Measurements from ENCODE around the gene GRIA4. TPM values are rescaled to one million over a fixed set of nuclear protein-coding genes. Genes with fewer than 3 reads are reported as not detected.

The GRIA4 gene
- total and polyA plus RNA-seq, 2 of the 13 experiments (the other 11 are each of a cell fraction or from before 2014, with no cell fraction given), result not detected

DNA sequence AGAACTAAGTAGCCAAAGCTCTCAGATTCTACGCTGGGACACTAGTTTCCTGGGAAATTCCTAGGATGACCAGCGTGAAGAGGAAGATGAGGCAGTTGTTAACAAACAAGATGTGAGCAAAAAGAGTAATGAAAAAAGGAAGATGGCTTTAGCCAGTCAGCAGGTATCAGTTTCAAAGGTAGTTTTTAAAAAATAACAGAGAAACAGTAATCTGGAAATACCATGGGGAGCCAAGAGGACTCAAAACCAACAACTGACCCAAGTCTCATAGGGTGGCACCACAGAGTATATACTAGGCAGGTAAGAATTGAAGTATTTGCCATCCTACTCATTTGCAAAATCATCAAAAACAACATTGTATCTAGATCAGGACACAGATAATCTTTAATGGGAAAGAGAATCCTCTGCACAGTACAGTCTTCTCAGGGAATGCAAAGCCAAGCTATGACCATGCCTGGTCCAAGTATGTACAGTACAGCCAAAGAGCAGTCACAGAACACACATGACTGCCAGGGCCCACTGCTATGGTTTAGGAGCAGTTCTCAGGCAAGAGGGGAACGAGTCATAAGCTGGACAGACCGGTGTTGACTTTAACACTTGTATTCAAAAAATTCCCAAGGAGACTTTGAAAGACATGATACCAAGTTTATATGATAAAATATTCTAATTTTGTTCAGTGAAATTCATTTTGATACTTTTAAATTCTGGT lies 391.6 kb downstream of the GRIA4 start:
- H3K9ac ChIP-seq (ENCODE audit: insufficient read depth, low read depth, low read length), result no peak overlapping the region
- ChIA-PET POLR2A (no interaction called here), CTCF (ENCODE audit: low intra/inter-chr PET ratio, low total read pairs) (no interaction called here)
- H3K27ac ChIP-seq (ENCODE audit: extremely low read length, insufficient read depth, low read length), result no peak overlapping the region
- in situ Hi-C loops (cut with HindIII; ENCODE audit: extremely low pct_ligation_motif_present, low pct_unique_long_range_greater_than_20kb) (no loop called here), intact Hi-C loops (cut with micrococcal nuclease; ENCODE audit: unreplicated experiment) (no loop called here)
- H3K4me3 ChIP-seq (replicated peaks in 1 of 3; ENCODE audit: insufficient read depth in 1 of 3, low read depth in 2 of 3, low read length in 3 of 3), result no peak overlapping the region
- WGBS (ENCODE audit: low lambda C conversion rate), result 92% methylated on average over 4 of the region's 4 CpGs
- peaks cover 0 to 3% of the 10 kb centered on the region in 2 experiments; a peak in 1 of 5 replicates for H3K36me3 ChIP-seq (replicated peaks in 1 of 2; ENCODE audit: control insufficient read depth in 1 of 2, insufficient read depth in 2 of 2, low read length in 2 of 2)
- H3K9me3 ChIP-seq (ENCODE audit: low read length), result no peaks in the 10 kb centered on the region
- H2AFZ ChIP-seq (ENCODE audit: low read length), result no peak overlapping the region
- no peaks in the 10 kb centered on the region for H3K79me2 ChIP-seq (ENCODE audit: insufficient read depth, low read length)
- no peaks in the 10 kb centered on the region for H4K20me1 ChIP-seq (ENCODE audit: insufficient read depth, low read length)
- no peaks in the 10 kb centered on the region for H3K27me3 ChIP-seq (ENCODE audit: control insufficient read depth in 1 of 2, insufficient read depth in 2 of 2, low read length in 2 of 2)
- no peak for DNase-seq (ENCODE audit: low spot score)
- no peak overlapping the region for H3K4me2 ChIP-seq (ENCODE audit: low read depth, low read length)
- BruUV-seq (replicated peaks), result no TSS peak
- no peaks in the 10 kb centered on the region for H3K4me1 ChIP-seq (ENCODE audit: insufficient read depth, low read length)
- no peak for ATAC-seq
- FAIRE-seq, result no peak
- TF ChIP-seq, protein P1, sequence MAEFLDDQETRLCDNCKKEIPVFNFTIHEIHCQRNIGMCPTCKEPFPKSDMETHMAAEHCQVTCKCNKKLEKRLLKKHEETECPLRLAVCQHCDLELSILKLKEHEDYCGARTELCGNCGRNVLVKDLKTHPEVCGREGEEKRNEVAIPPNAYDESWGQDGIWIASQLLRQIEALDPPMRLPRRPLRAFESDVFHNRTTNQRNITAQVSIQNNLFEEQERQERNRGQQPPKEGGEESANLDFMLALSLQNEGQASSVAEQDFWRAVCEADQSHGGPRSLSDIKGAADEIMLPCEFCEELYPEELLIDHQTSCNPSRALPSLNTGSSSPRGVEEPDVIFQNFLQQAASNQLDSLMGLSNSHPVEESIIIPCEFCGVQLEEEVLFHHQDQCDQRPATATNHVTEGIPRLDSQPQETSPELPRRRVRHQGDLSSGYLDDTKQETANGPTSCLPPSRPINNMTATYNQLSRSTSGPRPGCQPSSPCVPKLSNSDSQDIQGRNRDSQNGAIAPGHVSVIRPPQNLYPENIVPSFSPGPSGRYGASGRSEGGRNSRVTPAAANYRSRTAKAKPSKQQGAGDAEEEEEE (CRISPR knock-in tag; IDR thresholded peaks at IDR 0.05; ENCODE audit: borderline replicate concordance), result no peak
- TF ChIP-seq, protein P2, sequence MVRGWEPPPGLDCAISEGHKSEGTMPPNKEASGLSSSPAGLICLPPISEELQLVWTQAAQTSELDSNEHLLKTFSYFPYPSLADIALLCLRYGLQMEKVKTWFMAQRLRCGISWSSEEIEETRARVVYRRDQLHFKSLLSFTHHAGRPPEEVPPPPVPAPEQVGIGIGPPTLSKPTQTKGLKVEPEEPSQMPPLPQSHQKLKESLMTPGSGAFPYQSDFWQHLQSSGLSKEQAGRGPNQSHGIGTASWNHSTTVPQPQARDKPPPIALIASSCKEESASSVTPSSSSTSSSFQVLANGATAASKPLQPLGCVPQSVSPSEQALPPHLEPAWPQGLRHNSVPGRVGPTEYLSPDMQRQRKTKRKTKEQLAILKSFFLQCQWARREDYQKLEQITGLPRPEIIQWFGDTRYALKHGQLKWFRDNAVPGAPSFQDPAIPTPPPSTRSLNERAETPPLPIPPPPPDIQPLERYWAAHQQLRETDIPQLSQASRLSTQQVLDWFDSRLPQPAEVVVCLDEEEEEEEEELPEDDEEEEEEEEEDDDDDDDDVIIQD (CRISPR knock-in tag; IDR thresholded peaks at IDR 0.05; ENCODE audit: low read depth), result no peak
- TF ChIP-seq NCOA5 (CRISPR knock-in tag; IDR thresholded peaks at IDR 0.05) (no peak), ZNF549 (CRISPR knock-in tag; IDR thresholded peaks at IDR 0.05) (no peak), SRSF9 (IDR thresholded peaks at IDR 0.05; ENCODE audit: borderline replicate concordance, insufficient read depth, low read depth, low read length, poor library complexity, severe bottlenecking) (no peak), MED13 (CRISPR knock-in tag; IDR thresholded peaks at IDR 0.05) (no peak)
- TF ChIP-seq, protein P3, sequence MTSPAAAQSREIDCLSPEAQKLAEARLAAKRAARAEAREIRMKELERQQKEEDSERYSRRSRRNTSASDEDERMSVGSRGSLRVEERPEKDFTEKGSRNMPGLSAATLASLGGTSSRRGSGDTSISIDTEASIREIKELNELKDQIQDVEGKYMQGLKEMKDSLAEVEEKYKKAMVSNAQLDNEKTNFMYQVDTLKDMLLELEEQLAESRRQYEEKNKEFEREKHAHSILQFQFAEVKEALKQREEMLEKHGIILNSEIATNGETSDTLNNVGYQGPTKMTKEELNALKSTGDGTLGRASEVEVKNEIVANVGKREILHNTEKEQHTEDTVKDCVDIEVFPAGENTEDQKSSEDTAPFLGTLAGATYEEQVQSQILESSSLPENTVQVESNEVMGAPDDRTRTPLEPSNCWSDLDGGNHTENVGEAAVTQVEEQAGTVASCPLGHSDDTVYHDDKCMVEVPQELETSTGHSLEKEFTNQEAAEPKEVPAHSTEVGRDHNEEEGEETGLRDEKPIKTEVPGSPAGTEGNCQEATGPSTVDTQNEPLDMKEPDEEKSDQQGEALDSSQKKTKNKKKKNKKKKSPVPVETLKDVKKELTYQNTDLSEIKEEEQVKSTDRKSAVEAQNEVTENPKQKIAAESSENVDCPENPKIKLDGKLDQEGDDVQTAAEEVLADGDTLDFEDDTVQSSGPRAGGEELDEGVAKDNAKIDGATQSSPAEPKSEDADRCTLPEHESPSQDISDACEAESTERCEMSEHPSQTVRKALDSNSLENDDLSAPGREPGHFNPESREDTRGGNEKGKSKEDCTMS (CRISPR knock-in tag; conservative IDR thresholded peaks at IDR 0.05), result no peak
- TF ChIP-seq, protein P4, sequence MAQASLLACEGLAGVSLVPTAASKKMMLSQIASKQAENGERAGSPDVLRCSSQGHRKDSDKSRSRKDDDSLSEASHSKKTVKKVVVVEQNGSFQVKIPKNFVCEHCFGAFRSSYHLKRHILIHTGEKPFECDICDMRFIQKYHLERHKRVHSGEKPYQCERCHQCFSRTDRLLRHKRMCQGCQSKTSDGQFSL (CRISPR knock-in tag; IDR thresholded peaks at IDR 0.05), result no peak
- TF ChIP-seq, protein P5, sequence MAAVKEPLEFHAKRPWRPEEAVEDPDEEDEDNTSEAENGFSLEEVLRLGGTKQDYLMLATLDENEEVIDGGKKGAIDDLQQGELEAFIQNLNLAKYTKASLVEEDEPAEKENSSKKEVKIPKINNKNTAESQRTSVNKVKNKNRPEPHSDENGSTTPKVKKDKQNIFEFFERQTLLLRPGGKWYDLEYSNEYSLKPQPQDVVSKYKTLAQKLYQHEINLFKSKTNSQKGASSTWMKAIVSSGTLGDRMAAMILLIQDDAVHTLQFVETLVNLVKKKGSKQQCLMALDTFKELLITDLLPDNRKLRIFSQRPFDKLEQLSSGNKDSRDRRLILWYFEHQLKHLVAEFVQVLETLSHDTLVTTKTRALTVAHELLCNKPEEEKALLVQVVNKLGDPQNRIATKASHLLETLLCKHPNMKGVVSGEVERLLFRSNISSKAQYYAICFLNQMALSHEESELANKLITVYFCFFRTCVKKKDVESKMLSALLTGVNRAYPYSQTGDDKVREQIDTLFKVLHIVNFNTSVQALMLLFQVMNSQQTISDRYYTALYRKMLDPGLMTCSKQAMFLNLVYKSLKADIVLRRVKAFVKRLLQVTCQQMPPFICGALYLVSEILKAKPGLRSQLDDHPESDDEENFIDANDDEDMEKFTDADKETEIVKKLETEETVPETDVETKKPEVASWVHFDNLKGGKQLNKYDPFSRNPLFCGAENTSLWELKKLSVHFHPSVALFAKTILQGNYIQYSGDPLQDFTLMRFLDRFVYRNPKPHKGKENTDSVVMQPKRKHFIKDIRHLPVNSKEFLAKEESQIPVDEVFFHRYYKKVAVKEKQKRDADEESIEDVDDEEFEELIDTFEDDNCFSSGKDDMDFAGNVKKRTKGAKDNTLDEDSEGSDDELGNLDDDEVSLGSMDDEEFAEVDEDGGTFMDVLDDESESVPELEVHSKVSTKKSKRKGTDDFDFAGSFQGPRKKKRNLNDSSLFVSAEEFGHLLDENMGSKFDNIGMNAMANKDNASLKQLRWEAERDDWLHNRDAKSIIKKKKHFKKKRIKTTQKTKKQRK (IDR thresholded peaks at IDR 0.05; ENCODE audit: low read length), result no peak
